Naive B cell (primary cell): ENCODE data around the gene KIFAP3. TPM values are rescaled to one million over a fixed set of nuclear protein-coding genes. Genes with fewer than 3 reads are reported as not detected.
"Not testable (repeated sequence)": the region's sequence is repeated elsewhere in the genome, so short reads cannot be mapped to it uniquely, and the experiment has no call there.

ENCODE experiments used
- ATAC-seq, 2 donors: fragments of 150-1000 bp; cut with Tn5 transposase; 2 replicates each; pipeline ENCODE4 v1.10.0; 2021; ENCODE audit warnings: low read depth in 2 of 2, mild to moderate bottlenecking in 2 of 2, moderate library complexity in 2 of 2
- DNase-seq: peaks from one replicate; pipeline ENCODE4 v3.0.0; 2022
- H3K27ac Mint-ChIP-seq, 6 donors: one replicate each; pipeline ENCODE4 v1.8.0; 2020 to 2022; ENCODE audit warnings: mild to moderate bottlenecking in 6 of 6, mixed read lengths in 6 of 6, moderate library complexity in 5 of 6, inconsistent platforms in 2 of 6
- H3K27me3 Mint-ChIP-seq, 3 donors: one replicate each; pipeline ENCODE4 v1.8.0; 2021 to 2022; ENCODE audit warnings: mixed read lengths in 3 of 3, mild to moderate bottlenecking in 1 of 3
- H3K36me3 Mint-ChIP-seq, 2 donors: one replicate each; pipeline ENCODE4 v1.8.0; 2020 to 2022; ENCODE audit warnings: mixed read lengths in 2 of 2, inconsistent platforms in 1 of 2, mild to moderate bottlenecking in 1 of 2
- H3K4me1 Mint-ChIP-seq, 3 donors: one replicate each; pipeline ENCODE4 v1.8.0; 2020 to 2022; ENCODE audit warnings: mixed read lengths in 3 of 3, inconsistent platforms in 1 of 3, mild to moderate bottlenecking in 1 of 3, moderate library complexity in 1 of 3
- H3K4me3 Mint-ChIP-seq, 8 donors: one replicate each; pipeline ENCODE4 v1.8.0; 2020 to 2022; ENCODE audit warnings: mild to moderate bottlenecking in 8 of 8, mixed read lengths in 8 of 8, moderate library complexity in 8 of 8, inconsistent platforms in 2 of 8
- H3K9me3 Mint-ChIP-seq, 7 donors: one replicate each; pipeline ENCODE4 v1.8.0; 2020 to 2022; ENCODE audit warnings: mixed read lengths in 7 of 7, mild to moderate bottlenecking in 5 of 7, inconsistent platforms in 2 of 7, moderate library complexity in 1 of 7
- polyA plus RNA-seq, 6 donors: library from polyadenylated mRNA; unstranded; fragments of 300-500 nt; fragmentation: Illumina TruSeq; gene quantifications; one replicate each; pipeline ENCODE4 v1.2.3, GENCODE V29; 2021; ENCODE audit warnings: low read depth in 6 of 6

Gene KIFAP3
- polyA plus RNA-seq, 6 donors from 2014 or later = 0.47 to 9.1 (median 8.7) TPM

DNA sequence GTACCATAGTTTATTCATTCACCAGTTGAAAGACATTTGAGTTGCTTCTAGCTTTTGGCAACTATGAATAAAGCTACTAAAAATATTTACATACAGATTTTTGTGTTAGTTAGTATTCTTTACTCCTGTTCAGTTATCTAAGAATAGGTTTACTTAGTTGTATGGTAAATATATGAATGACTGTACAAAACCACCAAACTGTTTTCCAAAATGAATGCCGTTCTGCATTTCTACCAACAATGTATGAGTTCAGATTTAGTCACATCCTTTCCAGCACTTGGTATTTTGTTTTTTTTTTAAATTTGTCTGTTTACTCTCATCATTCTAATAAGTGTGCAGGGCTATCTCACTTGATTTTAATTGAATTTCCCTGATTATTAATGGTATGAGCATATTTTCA is 3.4 kb upstream of the KIFAP3 start:
- Mint-ChIP-seq H3K4me1 (peaks cover 15 to 24% (median 17%) of the 10 kb centered on the region in 3 donors), H3K9me3 (peaks cover 0 to 26% (median 14%) of the 10 kb centered on the region in 7 donors), H3K27ac (peak overlapping the region in 1 of 6 donors; percentile 20), H3K36me3 (peaks cover 0 to 4% of the 10 kb centered on the region in 2 donors), H3K27me3 (peaks cover 0 to 8% (median 7%) of the 10 kb centered on the region in 3 donors), H3K4me3 (no peak overlapping the region)
- no peak for DNase-seq
- ATAC-seq = no peak

DNA sequence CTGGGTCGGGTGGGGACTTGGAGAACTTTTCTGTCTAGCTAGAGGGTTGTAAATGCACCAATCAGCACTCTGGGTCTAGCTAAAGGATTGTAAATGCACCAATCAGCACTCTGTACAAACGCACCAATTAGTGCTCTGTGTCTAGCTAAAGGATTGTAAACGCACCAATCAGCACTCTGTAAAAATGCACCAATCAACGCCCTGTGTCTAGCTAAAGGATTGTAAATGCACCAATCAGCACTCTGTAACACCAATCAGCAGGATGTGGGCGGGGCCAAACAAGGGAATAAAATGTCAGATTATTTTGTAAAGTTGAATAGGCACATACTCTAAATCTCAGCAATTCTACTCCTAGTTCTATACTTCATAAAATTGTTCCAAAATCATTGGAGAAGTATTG is 2.5 kb upstream of the KIFAP3 start:
- not testable (repeated sequence) for H3K4me3 Mint-ChIP-seq, H3K27me3 Mint-ChIP-seq, DNase-seq, H3K27ac Mint-ChIP-seq, H3K36me3 Mint-ChIP-seq, ATAC-seq
- Mint-ChIP-seq H3K9me3 (peaks cover 0 to 26% (median 14%) of the 10 kb centered on the region in 7 donors), H3K4me1 (peaks cover 20 to 26% (median 21%) of the 10 kb centered on the region in 3 donors)

DNA sequence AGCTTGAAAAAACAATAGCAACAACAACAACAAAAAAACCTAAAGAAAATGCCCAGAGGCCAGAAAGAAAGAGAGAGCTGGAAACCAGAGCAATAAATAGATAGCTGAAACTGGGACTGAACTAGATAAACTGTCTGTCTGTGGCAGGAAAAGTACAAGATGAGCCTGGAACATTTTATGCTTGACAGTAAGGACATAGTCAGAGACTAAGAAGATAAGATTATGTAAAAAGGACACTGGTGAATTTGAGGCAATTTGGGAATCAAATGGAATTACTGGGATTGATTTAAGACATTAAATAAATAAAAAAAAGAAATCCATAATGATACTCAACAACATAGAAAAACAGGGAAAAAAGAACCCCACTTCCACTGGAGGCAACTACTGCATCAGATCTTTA is 1.7 kb upstream of the KIFAP3 start:
- H3K4me3 Mint-ChIP-seq = no peak overlapping the region
- ATAC-seq (no peak), DNase-seq (no peak)
- H3K36me3 Mint-ChIP-seq = peaks cover 0 to 6% of the 10 kb centered on the region in 2 donors
- no peak overlapping the region for H3K27ac Mint-ChIP-seq
- peaks cover 0 to 7% (median 1%) of the 10 kb centered on the region in 3 donors for H3K27me3 Mint-ChIP-seq
- H3K4me1 Mint-ChIP-seq = peaks cover 25 to 32% (median 26%) of the 10 kb centered on the region in 3 donors
- H3K9me3 Mint-ChIP-seq = peaks cover 0 to 30% (median 14%) of the 10 kb centered on the region in 7 donors

DNA sequence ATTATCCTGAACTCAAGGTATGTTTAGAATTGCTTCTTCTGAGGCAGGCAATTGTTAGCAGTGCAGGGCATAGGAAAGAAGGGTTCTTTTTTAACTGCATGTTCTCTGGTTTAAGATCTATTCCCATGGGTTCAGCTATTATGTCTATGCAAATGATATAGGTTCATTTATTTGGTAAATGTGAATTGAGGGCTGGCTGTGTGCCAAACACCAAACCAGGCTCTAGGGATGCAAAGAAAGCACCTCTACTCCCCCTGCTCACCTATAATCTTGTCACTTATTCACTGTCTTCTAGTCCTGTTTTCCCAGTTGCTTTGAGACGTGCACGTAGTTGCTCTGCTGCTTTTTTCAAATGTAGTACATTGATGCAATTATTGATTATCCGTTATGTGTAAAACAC is 691 bp upstream of the KIFAP3 start:
- H3K9me3 Mint-ChIP-seq = peaks cover 0 to 36% (median 15%) of the 10 kb centered on the region in 7 donors
- no peak for DNase-seq
- peaks cover 10 to 12% of the 10 kb centered on the region in 2 donors for H3K36me3 Mint-ChIP-seq
- H3K4me1 Mint-ChIP-seq = peaks cover 31 to 36% (median 35%) of the 10 kb centered on the region in 3 donors
- no peak for ATAC-seq
- H3K4me3 Mint-ChIP-seq = peak overlapping the region; percentile 76 to 97 (median 96)
- peaks cover 0 to 7% (median 0%) of the 10 kb centered on the region in 3 donors for H3K27me3 Mint-ChIP-seq
- peak overlapping the region; percentile 57 to 98 (median 92) for H3K27ac Mint-ChIP-seq

DNA sequence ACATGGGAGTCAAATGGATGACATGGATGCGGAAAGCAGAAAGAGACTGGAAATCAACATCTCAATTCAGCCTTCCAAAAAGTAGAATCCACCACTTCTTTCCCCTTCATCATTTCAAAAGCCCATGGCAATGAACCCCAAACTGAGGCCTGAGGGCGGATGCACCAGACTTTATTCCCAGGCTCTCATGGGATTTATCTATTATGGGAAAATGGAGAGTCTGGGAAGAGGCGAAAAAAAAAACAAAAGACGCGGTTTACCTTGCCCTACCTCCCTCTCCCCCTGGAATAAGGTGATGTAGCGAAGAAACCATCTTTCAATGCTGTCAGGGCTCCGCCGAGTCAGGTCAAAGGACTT is 624 bp downstream of the KIFAP3 start:
- H3K36me3 Mint-ChIP-seq = peaks cover 7 to 11% of the 10 kb centered on the region in 2 donors
- ATAC-seq (peak in 1 of 2 donors; percentile 0), DNase-seq (no peak)
- H3K4me3 Mint-ChIP-seq = peak overlapping the region; percentile 76 to 97 (median 96)
- H3K27me3 Mint-ChIP-seq = peaks cover 0 to under 1% (median 0%) of the 10 kb centered on the region in 3 donors
- peak overlapping the region; percentile 90 to 98 (median 94) for H3K27ac Mint-ChIP-seq
- peaks cover 0 to 24% (median 8%) of the 10 kb centered on the region in 7 donors for H3K9me3 Mint-ChIP-seq
- peaks cover 39 to 49% (median 48%) of the 10 kb centered on the region in 3 donors for H3K4me1 Mint-ChIP-seq

DNA sequence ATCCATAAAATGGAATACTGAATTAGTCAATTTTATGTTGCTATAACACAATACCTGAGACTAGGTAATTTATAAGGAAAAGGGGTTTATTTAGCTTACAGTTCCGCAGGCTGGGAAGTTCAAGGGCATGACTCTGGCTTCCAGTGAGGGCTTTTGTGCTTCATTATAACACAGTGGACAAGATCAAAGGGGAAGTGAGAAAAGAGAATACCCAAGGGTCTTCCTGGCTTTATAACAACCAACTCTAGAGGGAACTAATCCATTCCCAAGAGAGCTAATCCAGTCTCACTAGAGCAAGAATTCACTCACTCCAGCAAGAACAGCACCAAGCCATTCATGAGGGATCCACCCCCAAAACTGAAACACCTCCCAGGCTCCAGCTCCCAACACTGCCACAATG is 3.1 kb downstream of the KIFAP3 start:
- DNase-seq = peak; percentile 4
- Mint-ChIP-seq H3K9me3 (peaks cover 0 to 10% (median 3%) of the 10 kb centered on the region in 7 donors), H3K4me1 (peaks cover 47 to 61% (median 56%) of the 10 kb centered on the region in 3 donors), H3K27me3 (no peaks in the 10 kb centered on the region), H3K36me3 (peaks cover 7 to 11% of the 10 kb centered on the region in 2 donors), H3K4me3 (peak overlapping the region in 2 of 8 donors; percentile 10 to 48), H3K27ac (peak overlapping the region in 1 of 6 donors; percentile 68)
- no peak for ATAC-seq

DNA sequence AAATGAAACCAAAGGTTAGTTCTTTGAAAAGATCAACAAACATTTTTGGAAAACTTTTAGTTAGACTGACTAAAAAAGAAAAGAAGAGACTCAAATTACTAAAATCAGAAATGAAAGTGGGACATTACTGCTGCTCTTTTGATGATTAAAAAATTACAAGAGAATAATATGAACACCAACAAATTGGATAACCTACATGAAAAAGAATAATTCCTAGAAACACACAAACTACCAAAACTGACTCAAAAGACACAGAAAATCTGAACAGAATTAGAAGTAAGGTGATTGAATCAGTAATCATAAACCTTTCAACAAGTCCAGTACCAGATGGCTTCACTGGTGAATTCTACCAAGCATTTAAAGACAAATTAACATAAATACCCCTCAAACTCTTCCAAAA is 5.6 kb downstream of the KIFAP3 start:
- peak overlapping the region in 2 of 6 donors; percentile 60 to 82 for H3K27ac Mint-ChIP-seq
- H3K27me3 Mint-ChIP-seq = no peaks in the 10 kb centered on the region
- peaks cover 36 to 48% (median 44%) of the 10 kb centered on the region in 3 donors for H3K4me1 Mint-ChIP-seq
- peak overlapping the region in 1 of 8 donors; percentile 68 for H3K4me3 Mint-ChIP-seq
- ATAC-seq (no peak), DNase-seq (no peak)
- H3K36me3 Mint-ChIP-seq = peaks cover 7 to 11% of the 10 kb centered on the region in 2 donors
- peaks cover 0 to 10% (median 2%) of the 10 kb centered on the region in 7 donors for H3K9me3 Mint-ChIP-seq

DNA sequence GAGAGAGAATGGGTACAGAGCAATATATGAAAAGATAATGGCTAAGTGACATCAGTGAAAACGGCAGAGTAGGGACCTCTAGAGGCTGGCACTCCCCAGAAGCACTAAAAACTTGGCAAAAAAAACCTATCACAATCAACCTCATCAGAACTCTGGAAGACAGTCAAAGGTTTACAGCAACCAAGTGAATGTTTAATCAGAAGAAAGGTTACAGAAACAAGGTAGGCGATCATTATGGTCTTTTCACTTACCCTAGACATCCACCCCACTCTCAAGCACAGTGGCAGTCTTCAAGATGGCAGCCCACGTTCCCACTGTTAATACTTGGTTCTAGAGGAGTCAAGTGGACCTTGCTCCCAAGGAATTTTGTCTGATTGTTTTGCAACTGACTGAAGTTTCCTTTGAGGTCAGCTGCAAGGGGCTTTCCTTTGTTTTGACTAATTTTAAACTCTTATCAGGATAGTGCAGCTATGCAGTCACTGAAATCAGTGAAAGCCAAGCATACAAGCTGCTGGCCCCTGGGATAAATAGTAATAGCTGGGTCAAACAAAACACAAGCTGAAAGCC is 7.2 kb downstream of the KIFAP3 start:
- peaks cover 11 to 12% of the 10 kb centered on the region in 2 donors for H3K36me3 Mint-ChIP-seq
- ATAC-seq (no peak), DNase-seq (no peak)
- no peaks in the 10 kb centered on the region for H3K27me3 Mint-ChIP-seq
- H3K4me1 Mint-ChIP-seq = peaks cover 41 to 53% (median 42%) of the 10 kb centered on the region in 3 donors
- peak overlapping the region in 1 of 6 donors; percentile 68 for H3K27ac Mint-ChIP-seq
- peaks cover 0 to 10% (median 4%) of the 10 kb centered on the region in 7 donors for H3K9me3 Mint-ChIP-seq
- no peak overlapping the region for H3K4me3 Mint-ChIP-seq

DNA sequence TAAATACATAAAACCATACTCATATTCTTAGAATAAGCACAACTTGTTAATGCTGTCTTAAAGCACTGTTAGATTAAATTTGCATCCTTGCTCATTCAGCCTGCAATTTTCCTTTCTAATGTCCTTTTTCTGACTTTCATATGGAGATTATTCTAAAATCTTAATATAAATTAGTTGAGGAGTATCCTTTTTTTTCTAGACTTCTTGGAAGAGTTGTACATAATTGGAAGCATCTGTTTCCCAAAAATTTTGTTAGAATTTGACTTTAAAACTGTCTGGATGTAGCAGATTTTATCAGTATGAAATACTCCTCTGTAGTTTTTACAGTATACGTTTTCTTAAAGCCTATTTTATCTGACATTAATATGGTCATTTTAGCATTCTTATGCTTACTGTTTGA is 9.7 kb downstream of the KIFAP3 start:
- Mint-ChIP-seq H3K4me3 (no peak overlapping the region), H3K27me3 (no peaks in the 10 kb centered on the region), H3K36me3 (peaks cover 0 to 4% of the 10 kb centered on the region in 2 donors), H3K27ac (no peak overlapping the region), H3K9me3 (peaks cover 0 to 11% (median 2%) of the 10 kb centered on the region in 7 donors), H3K4me1 (peaks cover 34 to 40% (median 34%) of the 10 kb centered on the region in 3 donors)
- DNase-seq (no peak), ATAC-seq (no peak)

DNA sequence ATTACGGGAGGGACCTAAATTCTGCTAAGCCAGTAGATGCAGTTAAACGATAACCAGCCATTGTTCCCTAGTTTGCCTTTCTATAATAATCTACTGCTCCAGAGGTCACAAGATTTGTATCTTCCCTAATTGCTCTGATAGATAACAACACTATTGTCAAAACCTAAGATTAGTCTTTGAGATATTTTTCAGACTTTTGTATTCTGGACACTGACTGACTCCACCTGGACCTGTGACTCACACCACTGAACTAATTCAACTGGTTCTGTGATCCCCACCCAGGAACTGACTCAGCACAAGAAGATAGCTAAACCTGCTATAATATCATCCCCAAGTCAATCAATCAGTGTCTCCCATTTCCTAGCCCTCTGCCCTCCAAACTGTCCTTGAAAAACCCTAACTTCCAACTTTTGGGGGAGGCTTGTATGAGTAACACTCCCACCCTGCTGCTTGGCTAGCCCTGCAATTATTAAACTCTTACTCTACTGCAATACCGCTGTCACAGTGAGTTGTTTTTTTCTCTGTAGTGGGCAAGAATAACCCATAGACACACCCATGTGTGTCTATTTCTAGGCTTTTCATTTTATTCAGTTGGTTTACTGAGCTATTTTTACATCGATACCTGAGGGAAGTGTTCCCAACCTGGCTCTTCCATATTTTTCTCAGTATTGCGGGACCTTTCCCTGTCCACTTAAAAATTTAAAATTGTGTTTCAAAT is 11.2 kb downstream of the KIFAP3 start:
- H3K9me3 Mint-ChIP-seq = peaks cover 0 to 11% (median 2%) of the 10 kb centered on the region in 7 donors
- no peak overlapping the region for H3K27ac Mint-ChIP-seq
- DNase-seq (no peak), ATAC-seq (no peak)
- peaks cover 0 to 4% of the 10 kb centered on the region in 2 donors for H3K36me3 Mint-ChIP-seq
- H3K4me3 Mint-ChIP-seq = no peak overlapping the region
- H3K4me1 Mint-ChIP-seq = peaks cover 22 to 36% (median 22%) of the 10 kb centered on the region in 3 donors
- no peaks in the 10 kb centered on the region for H3K27me3 Mint-ChIP-seq

DNA sequence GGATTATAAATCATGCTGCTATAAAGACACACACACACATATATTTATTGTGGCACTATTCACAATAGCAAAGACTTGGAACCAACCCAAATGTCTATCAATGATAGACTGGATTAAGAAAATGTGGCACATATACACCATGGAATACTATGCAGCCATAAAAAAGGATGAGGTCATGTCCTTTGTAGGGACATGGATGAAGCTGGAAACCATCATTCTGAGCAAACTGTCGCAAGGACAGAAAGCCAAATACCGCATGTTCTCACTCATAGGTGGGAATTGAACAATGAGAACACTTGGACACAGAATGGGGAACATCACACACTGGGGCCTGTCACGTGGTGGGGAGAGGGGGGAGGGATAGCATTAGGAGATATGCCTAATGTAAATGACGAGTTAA is 12.8 kb downstream of the KIFAP3 start:
- H3K4me3 Mint-ChIP-seq, DNase-seq, ATAC-seq, H3K27me3 Mint-ChIP-seq, H3K36me3 Mint-ChIP-seq, H3K27ac Mint-ChIP-seq: not testable (repeated sequence)
- Mint-ChIP-seq H3K4me1 (peaks cover 22 to 31% (median 23%) of the 10 kb centered on the region in 3 donors), H3K9me3 (peaks cover 0 to 11% (median 2%) of the 10 kb centered on the region in 7 donors)

DNA sequence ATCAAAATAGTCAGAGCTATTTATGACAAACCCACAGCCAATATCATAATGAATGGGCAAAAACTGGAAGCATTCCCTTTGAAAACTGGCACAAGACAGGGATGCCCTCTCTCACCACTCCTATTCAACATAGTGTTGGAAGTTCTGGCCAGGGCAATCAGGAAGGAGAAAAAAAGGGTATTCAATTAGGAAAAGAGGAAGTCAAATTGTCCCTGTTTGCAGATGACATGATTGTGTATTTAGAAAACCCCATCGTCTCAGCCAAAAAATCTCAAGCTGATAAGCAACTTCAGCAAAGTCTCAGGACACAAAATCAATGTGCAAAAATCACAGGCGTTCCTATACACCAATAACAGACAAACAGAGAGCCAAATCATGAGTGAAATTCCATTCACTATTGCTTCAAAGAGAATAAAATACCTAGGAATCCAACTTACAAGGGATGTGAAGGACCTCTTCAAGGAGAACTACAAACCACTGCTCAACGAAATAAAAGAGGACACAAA is 14.4 kb downstream of the KIFAP3 start:
- not testable (repeated sequence) for H3K36me3 Mint-ChIP-seq, ATAC-seq, H3K4me3 Mint-ChIP-seq, H3K27ac Mint-ChIP-seq, DNase-seq, H3K27me3 Mint-ChIP-seq
- H3K4me1 Mint-ChIP-seq = peaks cover 22 to 31% (median 22%) of the 10 kb centered on the region in 3 donors
- peaks cover 0 to 11% (median 2%) of the 10 kb centered on the region in 7 donors for H3K9me3 Mint-ChIP-seq

DNA sequence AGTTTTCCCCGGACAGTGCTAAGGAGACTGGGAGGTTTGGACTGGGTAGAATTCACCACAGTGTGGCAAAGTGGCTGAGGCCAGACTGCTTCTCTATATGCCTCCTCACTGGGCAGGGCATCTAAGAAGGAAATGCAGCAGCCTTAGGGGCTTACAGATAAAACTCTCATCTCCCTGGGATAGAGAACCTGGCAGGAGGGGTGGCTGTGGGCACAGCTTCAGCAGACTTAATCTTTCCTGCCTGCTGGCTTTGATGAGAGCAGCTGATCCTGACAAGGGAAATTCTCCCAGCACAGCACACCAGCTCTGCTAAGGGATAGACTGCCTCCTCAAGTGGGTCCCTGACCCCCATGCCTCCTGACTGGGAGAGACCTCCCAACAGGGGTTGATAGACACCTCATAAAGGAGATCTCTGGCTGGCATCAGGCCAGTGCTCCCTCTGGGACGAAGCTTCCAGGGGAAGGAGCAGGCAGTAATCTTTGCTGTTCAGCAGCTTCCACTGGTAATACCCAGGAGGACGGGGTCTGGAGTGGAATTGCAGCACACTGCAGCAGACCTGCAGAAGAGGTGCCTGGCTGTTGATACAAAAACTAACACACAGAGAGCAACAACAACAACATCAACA is 25.2 kb downstream of the KIFAP3 start:
- H3K4me3 Mint-ChIP-seq = no peak overlapping the region
- peaks cover 2 to 17% (median 3%) of the 10 kb centered on the region in 3 donors for H3K4me1 Mint-ChIP-seq
- ATAC-seq = no peak
- peaks cover 44 to 51% of the 10 kb centered on the region in 2 donors for H3K36me3 Mint-ChIP-seq
- H3K27ac Mint-ChIP-seq = no peak overlapping the region
- peaks cover 0 to 16% (median 7%) of the 10 kb centered on the region in 7 donors for H3K9me3 Mint-ChIP-seq
- DNase-seq = no peak
- no peaks in the 10 kb centered on the region for H3K27me3 Mint-ChIP-seq
